Stimulated activated CD4-positive, alpha-beta T cell treated with anti-CD3 and anti-CD28 coated beads, Interleukin-4, amount 100 ng/mL, for 24 hours (primary cell): Measurements from ENCODE around the gene FRRS1L.

ENCODE experiments used
- DNase-seq: peaks from one replicate; pipeline ENCODE4 v3.0.0-alpha.2; 2020

The FRRS1L gene

GRCh38 chr9:109172935-109173334 lies 5.9 kb upstream of the FRRS1L start:
- no peak for DNase-seq

- DNase-seq, result no peak
Measured at GRCh38 chr9:109171926-109172325, 4.9 kb upstream of the FRRS1L start.

GRCh38 chr9:109168170-109168569 lies 1.1 kb upstream of the FRRS1L start:
- DNase-seq, result no peak

GRCh38 chr9:109167716-109168115 lies 667 bp upstream of the FRRS1L start:
- DNase-seq, result no peak

- DNase-seq, result no peak
Measured at GRCh38 chr9:109166171-109166770, 778 bp downstream of the FRRS1L start.

GRCh38 chr9:109164042-109164441 lies 3.0 kb downstream of the FRRS1L start:
- DNase-seq, result no peak

- DNase-seq, result no peak
Measured at GRCh38 chr9:109163194-109163593, 3.9 kb downstream of the FRRS1L start.

GRCh38 chr9:109162677-109163076 lies 4.4 kb downstream of the FRRS1L start:
- DNase-seq, result no peak

GRCh38 chr9:109161471-109161870 lies 5.6 kb downstream of the FRRS1L start:
- no peak for DNase-seq

- no peak for DNase-seq
Measured at GRCh38 chr9:109159583-109159982, 7.5 kb downstream of the FRRS1L start.

GRCh38 chr9:109158651-109159050 lies 8.4 kb downstream of the FRRS1L start:
- DNase-seq, result no peak

GRCh38 chr9:109156708-109157107 lies 10.3 kb downstream of the FRRS1L start:
- DNase-seq, result no peak

- DNase-seq, result no peak
Measured at GRCh38 chr9:109150925-109151545, 16.0 kb downstream of the FRRS1L start.

GRCh38 chr9:109149722-109150121 lies 17.3 kb downstream of the FRRS1L start:
- DNase-seq, result no peak

GRCh38 chr9:109149089-109149488 lies 18.0 kb downstream of the FRRS1L start:
- DNase-seq, result no peak

- no peak for DNase-seq
Measured at GRCh38 chr9:109145051-109145450, 22.0 kb downstream of the FRRS1L start.

- peak; percentile 6 for DNase-seq
Measured at GRCh38 chr9:109143881-109144562, 23.0 kb downstream of the FRRS1L start.

- DNase-seq, result no peak
Measured at GRCh38 chr9:109141375-109141774, 25.7 kb downstream of the FRRS1L start.

- DNase-seq, result no peak
Measured at GRCh38 chr9:109139851-109140250, 27.2 kb downstream of the FRRS1L start.

- DNase-seq, result no peak
Measured at GRCh38 chr9:109138421-109138820, 28.6 kb downstream of the FRRS1L start.

GRCh38 chr9:109134167-109134578 lies 32.9 kb downstream of the FRRS1L start:
- no peak for DNase-seq

- no peak for DNase-seq
Measured at GRCh38 chr9:109133533-109133932, 33.5 kb downstream of the FRRS1L start.

GRCh38 chr9:109132567-109133021 lies 34.5 kb downstream of the FRRS1L start:
- no peak for DNase-seq

GRCh38 chr9:109129470-109130197 lies 37.4 kb downstream of the FRRS1L start:
- no peak for DNase-seq
